Measurements from ENCODE around the gene PI4KA.
"Not testable (repeated sequence)": the region's sequence is repeated elsewhere in the genome, so short reads cannot be mapped to it uniquely, and the experiment has no call there.

- TF ChIP-seq, protein P1, sequence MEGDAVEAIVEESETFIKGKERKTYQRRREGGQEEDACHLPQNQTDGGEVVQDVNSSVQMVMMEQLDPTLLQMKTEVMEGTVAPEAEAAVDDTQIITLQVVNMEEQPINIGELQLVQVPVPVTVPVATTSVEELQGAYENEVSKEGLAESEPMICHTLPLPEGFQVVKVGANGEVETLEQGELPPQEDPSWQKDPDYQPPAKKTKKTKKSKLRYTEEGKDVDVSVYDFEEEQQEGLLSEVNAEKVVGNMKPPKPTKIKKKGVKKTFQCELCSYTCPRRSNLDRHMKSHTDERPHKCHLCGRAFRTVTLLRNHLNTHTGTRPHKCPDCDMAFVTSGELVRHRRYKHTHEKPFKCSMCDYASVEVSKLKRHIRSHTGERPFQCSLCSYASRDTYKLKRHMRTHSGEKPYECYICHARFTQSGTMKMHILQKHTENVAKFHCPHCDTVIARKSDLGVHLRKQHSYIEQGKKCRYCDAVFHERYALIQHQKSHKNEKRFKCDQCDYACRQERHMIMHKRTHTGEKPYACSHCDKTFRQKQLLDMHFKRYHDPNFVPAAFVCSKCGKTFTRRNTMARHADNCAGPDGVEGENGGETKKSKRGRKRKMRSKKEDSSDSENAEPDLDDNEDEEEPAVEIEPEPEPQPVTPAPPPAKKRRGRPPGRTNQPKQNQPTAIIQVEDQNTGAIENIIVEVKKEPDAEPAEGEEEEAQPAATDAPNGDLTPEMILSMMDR (IDR thresholded peaks at IDR 0.05; ENCODE audit: low read depth, low read length, poor library complexity, severe bottlenecking) = not testable (repeated sequence)
- not testable (repeated sequence) for TF ChIP-seq EZH2phosphoT487 (IDR thresholded peaks at IDR 0.05; ENCODE audit: borderline replicate concordance, low read length)
Measured at GRCh38 chr22:20732431-20732830, 126.2 kb downstream of the PI4KA start.
